GM18519 (cell line): ENCODE data around the gene SLC41A1.
"Not testable (repeated sequence)": the region's sequence is repeated elsewhere in the genome, so short reads cannot be mapped to it uniquely, and the experiment has no call there.

ENCODE experiments used
- ATAC-seq: cut with Tn5 transposase; IDR thresholded peaks from one replicate; pipeline ENCODE4 v1.9.1; 2021; ENCODE audit warnings: mild to moderate bottlenecking, moderate library complexity; ENCODE audit not compliant: unreplicated experiment, low FRiP score

The SLC41A1 gene

DNA sequence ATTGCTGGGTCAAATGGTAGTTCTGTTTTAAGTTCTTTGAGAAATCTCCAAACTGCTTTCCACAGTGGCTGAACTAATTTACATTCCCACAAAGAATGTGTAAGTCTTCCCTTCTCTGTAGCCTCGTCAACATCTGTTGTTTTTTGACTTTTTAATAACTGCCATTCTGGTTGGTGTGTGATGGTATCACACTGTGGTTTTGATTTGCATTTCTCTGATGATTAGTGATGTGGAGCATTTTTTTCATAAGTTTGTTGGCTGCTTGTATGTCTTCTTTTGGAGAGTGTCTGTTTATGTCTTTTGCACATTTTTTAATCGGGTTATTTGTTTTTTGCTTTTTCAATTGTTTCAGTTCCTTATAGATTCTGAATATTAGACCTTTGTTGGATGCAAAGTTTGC lies 10.3 kb upstream of the SLC41A1 start:
- ATAC-seq, result not testable (repeated sequence)

DNA sequence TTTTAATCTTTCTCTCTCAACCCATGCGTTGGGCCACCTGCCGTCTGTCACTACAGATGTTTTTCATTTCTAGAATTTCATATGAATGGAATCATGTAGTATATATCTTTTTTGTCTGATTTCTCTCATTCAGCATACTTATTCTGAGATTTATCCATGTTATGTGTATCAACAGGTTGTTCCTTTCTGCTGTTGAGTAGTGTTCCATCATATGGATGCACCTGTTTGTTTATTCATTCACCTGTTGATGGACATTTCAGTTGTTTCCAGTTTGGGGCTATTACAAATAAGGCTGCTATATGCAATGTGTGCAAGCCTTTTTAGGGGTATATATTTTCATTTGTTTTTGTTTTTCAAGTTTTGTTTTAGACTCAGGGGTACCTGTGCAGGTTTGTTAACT lies 9.4 kb upstream of the SLC41A1 start:
- ATAC-seq, result no peak

DNA sequence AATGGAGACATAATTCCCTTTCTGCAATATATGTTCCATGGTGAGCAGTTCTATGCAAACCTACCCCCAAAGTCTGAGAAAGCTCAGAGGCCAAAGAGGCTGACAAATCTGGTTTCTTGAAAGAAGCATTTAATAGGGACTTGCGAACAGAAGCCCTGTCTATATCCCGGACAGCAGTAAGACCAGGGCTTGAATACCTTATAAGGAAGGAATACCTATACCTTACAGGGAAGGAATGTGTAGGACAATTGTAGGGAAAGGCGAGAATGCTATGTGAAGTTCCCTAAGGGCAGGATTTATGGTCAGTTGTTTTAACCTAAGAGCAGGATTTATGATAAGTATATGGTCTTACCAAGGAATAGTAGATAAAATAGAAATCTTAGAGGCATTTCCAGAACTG lies 5.0 kb upstream of the SLC41A1 start:
- ATAC-seq, result no peak

DNA sequence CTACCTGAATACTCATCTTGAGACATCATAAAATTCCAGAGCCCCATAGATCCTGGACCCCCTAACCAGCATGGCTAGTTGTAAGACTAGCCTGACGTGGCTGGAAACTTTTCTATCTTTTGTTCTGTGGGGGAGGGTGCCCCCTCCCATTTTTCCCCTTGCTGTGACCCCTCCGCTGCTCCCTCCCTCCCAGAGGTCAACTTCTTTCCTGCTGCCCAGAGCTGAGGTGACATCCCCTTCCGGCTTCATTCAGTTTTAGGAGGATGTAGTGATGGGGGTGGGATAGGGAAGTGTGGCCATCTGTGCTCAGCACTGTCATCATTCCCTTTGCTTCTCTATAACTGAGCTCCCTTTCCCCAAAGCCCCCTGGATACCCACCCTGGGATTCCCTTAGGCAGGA lies 4.4 kb upstream of the SLC41A1 start:
- ATAC-seq, result no peak

DNA sequence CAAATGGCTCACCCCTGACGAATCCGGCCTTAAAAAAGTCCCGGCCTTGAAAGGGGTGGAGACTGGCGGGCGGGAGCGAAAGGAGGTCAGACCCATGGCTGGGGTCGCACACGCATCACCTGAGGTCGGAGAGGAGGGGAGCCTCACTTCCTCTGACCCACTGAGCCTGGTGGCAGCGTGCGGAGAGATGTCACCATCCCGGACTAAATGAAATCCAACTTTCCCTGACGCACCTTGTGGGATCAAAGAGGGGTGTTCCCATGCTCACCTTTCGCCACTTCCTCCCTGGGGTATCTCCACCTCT lies 709 bp upstream of the SLC41A1 start:
- no peak for ATAC-seq

DNA sequence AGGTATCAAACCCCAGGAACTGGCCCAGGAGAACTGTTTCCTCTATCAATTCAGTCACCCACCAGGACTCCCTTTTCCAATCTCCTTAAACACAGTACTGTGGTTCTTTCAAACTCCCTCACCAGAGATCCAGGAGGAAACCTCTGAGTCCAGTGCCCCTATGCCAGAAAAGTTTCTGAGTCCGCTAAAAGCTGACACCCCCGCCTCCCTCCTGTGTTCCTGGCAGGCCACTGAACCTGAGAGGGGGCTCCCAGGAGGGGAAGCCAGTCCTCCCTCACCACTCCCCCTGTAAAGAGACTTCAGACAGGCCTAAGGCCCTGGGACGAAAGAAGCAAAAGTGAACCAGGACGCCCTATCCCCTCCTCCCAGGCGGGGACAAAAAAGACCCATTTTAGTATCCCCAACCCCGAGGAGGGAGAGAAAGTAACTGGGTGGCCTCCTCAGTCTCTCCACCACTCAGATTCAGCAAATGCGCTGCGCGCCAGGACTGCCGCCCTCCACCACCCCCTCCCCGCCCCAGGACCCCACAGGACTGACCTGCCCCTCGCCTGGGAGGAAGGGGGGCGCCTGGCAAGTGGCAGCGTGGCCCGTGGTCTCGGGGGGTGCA lies 624 bp downstream of the SLC41A1 start:
- ATAC-seq, result no peak

DNA sequence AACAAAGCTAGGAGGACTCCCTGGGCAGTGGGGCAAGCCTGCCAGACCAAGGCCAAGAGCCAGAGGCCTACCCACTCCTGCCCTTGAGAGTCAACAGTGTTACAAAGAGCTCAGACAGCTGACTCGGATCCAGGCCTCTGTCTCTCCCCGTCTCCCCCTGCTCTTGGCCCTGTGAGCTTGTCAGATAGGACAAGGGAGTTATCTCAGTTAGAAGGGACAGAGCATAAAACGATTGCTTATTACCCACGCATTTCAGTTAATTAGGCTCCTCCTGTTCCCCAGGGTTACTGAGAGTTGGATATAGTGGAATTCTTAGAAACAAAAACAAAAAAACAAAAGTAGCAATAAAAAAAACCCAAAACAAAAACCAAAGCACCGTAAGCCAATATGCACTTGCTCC lies 1.3 kb downstream of the SLC41A1 start:
- no peak for ATAC-seq

DNA sequence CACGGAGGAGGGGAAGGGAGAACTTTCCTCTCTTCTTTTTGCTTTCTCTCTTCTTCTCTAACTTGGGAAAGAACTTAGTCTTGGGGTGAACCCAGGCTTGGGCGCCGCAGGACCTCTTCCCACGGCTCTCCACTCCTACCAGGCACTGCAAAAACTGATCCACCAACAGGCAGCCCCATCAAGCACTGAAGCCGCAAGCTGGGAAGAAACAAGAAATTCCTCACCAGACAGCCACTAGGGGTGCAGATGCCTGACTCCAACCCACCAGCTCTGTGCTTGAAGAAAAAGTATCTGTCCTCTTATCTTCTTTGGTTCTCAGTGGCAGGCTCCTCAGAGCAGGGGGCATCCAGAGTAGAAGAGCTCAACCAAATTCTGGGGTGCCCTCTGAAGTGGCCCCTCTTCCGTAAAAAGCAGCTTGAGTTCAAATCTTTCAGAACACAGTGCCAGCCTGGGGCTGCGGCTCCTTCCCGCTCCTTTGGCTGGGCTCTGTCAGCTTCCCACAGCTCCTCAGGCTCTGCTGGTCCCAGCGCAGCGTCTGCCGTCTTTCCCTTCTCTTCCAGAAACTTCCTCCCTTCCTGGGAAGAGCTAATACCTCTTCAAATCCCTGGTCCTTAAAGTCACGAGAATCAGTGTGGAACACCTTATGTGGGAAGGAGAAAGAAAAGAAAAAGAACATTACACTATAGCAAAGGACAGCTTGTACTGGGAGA lies 2.4 kb downstream of the SLC41A1 start:
- no peak for ATAC-seq

DNA sequence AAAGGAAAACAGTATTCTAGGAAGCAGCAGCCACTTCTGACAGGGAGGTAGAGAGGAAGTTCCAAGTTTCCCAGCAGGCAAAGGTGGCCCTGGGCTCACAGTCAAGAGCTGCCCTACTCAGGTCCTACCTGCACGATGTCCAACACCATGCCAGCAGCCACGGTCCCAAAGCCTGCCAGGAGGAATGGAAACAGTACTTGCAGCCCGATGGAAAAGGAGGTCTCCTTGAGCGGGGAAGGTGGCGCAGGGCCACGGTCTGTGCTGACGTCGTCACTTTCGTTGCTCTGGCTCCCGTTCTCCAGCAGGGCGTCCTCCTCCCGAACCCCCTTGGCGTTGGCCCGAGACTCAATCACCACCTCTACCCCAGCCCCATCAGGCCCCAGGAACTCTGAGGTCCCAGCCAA lies 3.1 kb downstream of the SLC41A1 start:
- ATAC-seq, result no peak

DNA sequence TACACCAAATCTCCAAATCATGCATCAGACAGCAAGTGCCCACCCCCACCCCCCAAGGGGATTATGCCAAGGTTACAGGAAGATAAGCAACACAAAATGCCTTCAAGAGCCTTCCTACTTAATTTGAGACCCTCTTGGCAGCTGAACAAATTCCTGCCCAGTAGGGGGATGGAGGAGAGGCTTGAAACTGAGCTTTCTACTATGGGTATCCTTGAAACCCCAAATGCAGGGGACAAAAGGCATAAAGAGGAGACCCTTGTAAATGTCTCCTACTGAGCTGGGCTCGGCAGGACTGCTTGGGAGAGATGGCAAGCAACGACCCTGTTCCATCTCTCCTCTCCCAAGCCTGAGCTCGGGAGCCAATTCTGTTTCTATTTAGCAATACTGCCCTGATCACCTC lies 3.5 kb downstream of the SLC41A1 start:
- no peak for ATAC-seq

DNA sequence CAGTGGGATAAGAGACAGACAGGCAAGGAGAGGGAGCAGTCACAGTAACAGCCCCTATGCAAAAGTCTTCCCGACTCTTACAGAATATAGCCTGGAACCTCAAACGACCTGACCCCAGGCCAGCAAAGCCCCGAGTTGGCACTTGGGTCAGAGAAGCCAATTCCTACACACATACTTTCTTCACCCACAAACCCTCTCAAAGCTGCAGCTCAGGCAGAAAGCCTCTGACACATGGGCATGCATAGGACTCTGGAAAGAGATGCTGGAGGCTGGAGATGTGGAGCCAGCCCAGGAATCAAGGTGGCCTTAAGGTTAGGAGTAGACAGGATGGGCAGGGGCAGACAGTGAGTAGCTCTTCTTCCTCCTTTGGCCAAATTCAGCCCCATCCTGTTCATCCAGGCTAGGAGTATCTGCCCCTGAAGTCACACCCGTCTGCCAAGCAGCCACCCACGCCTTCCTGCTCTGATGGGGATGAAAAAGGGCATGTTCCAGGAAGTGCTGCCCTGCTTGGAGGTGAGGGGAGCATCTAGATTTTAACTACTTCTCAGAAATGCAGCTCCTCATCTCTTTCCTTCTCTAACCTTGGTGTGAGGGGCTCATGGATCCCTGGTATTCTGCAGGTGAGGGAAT lies 7.8 kb downstream of the SLC41A1 start:
- no peak for ATAC-seq

DNA sequence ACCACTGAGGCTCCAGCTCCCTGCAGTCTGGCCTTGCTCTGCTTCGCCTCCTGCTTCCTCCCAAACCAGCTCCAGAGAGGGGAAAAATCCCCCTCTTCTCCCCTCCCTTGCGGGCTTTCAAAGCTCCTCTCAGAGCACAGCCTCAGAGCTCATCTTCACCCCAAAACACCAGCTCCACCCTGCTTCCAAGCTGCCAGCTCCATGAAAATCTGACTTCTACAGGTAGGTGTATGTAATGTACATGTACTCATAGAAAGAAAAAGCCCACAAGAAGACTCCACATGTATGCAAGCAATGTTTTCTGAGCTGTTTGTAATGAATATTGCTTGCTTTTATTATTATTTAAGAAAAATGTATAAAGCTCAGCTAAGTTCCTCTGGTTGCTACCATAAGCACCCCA lies 8.4 kb downstream of the SLC41A1 start:
- ATAC-seq, result no peak

DNA sequence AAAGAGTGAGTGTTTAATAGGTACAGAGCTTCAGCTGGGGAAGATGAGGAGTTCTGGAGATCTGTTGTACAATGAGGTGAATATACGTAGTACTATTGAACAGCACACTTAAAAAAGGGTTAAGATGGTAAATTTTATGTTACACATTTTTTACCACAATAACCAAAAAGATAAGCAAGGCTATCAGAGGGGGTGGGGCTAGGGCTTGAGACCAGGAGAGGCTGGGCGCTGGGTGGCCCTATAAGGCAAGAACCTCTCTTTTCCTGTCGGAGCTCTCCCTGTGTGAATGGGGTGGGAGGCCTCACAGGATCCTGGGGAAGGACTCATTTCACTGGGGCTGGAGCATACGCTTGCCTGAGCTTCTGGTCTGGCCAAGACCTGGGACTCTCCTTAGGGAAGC lies 9.0 kb downstream of the SLC41A1 start:
- no peak for ATAC-seq

DNA sequence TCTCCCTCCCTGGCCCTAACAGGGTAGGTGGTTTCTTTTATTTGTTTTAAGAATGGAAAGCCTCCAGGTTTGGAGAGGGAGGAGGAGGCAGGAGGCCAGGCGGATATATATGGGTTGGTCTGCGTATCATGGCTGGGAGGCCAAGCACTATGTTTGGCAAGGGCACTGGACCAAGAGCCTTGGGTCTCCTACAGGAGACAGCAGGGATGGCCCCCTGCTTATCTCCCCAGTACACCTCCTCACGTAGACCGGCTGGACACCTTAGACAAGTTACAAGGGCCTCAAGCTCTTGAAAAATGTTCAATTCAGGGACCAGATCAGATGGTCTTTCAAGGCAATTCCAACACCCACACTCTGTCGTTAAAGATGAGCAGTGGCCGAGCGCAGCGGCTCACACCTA lies 10.9 kb downstream of the SLC41A1 start:
- no peak for ATAC-seq

DNA sequence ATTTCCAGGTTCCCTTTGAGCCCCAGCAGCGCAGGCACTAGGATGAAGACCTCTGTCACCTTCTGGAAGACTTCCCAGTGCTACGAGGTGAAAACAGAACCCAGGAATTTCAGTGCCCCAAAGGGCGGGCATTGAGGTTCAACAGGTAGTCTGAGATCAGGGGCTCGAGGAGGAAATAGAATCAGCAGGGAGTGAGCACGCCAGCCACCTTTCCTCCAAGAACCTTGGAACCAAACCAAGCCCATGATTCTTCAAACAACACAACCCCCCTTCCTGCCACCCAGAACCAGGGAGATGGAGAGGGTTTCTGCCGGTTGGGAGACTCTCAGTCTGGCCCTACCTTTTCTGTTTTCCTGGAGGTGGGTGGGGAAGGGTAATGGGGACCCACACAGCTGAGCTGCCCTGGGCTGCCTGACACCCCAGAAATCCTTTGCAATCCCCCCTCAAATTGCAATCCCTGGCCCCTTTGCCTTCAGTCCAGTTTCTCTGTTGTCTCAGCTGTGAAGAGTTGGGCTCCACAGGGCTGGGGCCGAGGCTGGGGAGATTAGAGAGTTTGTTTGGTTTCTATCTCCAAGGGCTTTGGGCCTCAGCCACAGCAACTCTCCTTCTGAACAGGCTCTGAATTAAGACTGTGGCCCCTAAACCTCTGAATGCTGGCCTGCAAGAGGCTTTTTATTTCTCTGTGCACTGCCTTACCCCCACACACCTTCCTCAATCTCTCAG lies 11.9 kb downstream of the SLC41A1 start:
- no peak for ATAC-seq

DNA sequence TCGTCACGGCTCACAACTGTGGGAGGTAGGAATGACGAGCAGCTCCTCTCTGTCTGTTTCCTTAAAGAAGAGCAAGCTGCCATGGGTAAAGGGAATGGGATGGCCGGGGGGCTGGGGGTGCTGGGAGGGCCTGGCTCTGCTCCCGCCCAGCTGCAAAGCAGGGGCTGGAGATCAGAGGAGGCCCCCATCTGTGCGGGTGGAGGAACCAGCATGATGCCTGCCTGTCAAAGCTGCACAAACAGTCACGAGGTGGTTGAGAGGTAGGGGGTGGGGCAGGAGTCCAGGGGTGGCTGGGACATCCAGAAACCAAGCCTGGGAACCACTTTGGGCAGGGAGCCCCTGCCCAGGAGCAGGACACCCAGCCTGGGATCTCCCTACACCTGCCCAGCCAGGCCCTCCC lies 12.6 kb downstream of the SLC41A1 start:
- no peak for ATAC-seq

DNA sequence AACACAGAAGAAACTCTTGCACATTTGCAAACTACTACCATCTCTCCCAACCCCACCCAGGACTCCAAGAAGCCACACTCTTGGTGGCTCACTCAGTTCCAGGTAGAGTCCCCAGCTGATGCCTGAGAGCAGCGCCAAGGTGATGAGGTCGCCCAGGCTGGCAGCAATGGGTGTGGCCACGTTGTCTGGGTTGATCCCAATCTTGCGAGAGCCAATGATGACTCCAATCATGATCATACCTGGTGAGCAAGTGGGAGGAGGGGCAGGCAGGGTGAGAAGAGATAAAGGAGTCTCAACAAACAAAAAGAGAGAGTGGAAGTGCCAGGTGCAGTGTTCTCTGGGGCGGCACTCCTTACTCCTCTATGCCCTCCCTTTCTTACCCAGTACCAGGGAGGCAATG lies 14.4 kb downstream of the SLC41A1 start:
- no peak for ATAC-seq

DNA sequence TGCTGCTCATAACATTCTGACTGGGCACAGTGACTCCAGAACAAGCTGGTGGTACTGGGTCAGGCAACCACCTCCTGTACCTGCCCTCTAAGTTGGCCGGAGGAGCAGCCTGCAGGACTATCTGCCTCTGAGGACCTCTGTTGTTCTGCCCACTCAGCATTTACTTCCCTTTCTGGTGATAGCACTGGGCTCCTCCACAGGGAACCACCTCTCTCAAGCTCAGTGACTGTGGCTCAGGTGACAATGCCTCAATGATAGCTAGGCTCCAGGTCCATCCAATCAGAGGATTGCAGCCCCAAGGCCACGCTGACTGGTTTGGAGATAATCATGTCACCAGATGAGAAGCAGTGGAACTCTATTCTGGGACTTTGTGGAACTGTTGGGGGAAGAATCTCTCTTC lies 15.8 kb downstream of the SLC41A1 start:
- no peak for ATAC-seq

DNA sequence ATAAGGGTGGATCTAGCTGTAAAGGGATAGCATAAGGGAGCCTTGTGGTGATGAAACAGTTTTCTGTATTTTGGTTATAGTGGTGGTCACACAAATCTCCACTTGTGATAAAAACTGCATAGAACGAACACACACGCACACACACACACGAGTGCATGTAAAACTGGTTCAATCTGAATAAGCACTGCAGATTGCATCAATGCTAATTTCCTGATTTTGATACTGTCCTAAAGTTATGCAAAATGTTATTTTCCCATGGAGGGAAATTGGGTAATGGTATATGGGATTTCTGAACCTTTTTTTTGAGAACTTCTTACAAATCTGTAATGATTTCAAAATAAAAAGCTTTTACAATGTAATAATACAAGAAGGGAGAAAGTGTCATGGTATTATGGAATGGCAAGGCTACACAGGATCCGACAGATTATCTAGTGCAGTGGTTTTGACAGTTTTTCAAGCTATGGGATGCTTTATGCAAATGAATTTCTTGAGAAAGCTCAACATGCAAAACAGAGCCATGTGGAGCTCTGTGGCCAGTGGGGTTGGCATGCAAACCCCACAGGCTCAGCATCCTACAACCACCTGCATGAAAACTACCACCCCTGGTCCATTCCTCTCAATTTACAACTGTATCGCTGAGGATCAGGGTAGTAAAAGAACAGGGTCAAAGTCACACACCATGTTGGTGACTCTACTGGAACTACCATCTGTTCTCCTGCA lies 18.8 kb downstream of the SLC41A1 start:
- ATAC-seq, result no peak

DNA sequence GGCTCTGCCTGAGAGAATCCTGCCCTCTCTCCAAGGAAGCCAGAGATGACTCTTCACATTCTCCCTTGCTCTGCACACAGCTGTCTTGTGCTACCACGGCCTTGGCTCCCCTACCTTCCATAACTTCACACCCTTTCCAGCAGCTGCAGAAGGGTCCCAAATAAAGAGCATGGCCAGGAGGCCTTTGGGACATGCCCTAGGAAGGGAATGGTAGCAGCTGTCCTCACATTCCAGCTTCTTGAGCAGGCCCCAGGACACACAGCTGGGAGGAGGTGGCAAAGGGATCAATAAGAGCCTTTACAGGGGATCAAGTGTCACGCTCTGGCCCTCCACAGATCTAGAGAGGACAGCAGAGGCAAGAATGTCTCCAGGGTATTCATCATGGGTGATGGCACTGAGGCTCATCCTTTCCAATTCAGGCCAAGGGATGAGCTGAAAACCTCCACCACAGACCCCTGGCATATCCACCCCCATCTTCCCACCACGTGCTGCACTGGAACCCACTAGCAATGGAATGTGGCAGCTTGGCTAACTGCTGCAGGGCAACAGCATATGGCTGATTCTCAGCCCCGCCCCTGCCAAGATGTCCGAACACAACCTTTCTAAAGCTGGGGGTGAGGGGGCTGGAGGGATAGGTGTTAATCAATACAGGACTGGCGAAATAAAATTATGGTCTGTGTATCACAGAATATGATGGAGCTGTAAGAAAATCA lies 19.9 kb downstream of the SLC41A1 start:
- ATAC-seq, result no peak
